Stimulated activated CD4-positive, alpha-beta T cell treated with anti-CD3 and anti-CD28 coated beads, TNF-alpha, amount 100 ng/mL, for 1 hour (primary cell): ENCODE measurements around the gene NUP85.
"Not testable (repeated sequence)": the region's sequence is repeated elsewhere in the genome, so short reads cannot be mapped to it uniquely, and the experiment has no call there.

Source experiments
- DNase-seq, 3 donors: peaks; one replicate each; pipeline ENCODE4 v3.0.0-alpha.2; 2020; ENCODE audit warnings: low read depth in 3 of 3, low spot score in 1 of 3

The NUP85 gene

DNA sequence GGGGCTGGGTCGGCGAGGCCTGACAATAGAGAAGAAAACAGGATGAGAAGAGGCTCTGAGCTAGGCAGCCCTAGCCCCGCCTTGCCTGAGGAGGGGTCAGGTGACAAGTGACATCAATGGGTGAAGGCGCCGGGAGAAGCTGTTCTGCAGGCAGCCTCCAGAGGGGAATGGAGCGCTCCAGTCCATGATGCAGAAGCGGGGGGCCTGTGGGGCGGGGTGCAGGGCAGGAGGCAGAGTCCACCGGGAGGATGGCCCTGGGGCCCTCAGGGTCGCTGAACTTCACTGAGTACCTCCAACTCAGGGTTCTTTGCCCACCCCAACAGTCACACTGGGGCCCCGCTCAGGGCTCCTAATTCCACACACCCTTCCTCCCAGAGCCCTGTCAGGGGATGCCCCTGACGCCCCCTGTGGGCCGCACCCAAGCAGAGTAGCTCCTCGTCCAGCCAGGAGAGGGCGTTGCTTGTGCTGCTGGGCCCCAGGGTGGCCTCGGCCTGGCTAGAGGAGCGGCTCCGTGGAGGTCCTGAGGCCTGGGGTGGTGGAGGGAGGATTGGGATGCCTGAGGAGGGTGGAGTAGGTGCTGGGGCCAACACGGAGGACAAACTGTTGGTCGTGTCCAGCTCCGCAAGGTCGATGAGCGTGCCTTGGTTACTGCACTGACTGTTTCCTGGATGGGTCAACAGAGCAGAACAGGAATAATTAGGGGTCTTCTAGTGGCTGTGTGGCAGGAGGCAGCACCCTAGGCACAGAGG, 35.1 kb downstream of the NUP85 start:
- DNase-seq = no peak

GRCh38 chr17:75241143-75241430, 35.6 kb downstream of the NUP85 start:
- DNase-seq = no peak

DNA sequence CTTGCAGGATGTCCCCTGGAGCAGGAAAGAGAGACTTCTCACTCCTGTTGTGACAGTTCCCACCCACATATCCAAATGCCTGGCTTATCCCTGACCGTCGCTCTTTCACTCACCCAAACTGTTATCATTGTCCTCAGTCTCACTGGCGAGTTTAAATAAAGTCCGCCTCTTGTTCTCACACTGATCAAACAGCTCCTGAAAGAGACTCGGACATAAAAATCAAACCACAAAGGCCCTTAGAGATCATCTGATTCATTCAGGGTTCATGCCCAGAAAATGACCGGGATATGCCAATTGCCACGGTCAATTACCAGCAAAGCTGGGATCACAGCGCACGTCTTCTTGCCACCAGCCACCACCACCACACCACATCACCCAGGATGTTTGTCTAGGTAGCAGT, 36.0 kb downstream of the NUP85 start:
- DNase-seq = no peak

GRCh38 chr17:75241996-75242460, 36.5 kb downstream of the NUP85 start:
- no peak for DNase-seq

GRCh38 chr17:75242461-75243042, 37.1 kb downstream of the NUP85 start:
- no peak for DNase-seq

- DNase-seq = no peak
These were observed 38.8 kb downstream of the NUP85 start for GRCh38 chr17:75244133-75244866.

DNA sequence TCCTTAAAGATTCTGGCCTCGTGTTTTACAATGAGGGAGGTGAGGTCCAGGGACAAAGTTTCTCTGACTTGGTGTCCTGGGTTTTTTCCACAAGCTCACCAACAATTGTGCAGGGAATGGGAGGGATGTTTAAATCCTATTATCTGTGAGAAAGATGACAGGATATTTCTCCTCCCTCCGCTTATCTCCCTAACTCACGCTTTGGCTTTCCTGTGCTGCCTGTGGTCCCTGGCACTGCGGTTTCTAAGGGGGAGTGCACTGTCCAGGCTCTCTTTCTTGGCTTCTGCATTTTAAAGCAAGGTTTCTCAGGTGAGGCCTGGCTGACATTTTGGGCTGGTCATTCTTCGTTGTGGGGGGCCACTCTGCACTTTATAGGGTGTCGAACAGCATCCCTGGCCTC, 39.5 kb downstream of the NUP85 start:
- DNase-seq = no peak

DNA sequence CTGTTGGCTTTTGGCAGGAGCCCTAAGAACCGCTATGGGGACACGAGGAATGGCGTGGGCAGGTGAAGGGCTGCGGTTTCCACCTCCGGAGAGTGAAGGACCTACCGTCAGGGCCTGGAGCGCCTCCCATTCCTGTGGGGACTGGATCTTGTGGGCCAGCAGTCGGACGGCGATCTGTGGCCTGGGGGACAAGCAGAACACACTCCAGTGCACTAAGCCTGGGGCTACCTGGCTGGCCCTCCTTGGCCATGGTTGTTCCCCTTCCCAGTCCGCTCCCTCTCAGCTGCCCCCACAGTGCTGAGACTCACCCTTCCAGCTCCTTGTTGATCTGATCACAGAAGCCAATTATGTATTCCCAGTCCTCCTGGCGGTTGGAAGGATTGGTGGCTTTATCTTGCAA, 40.9 kb downstream of the NUP85 start:
- no peak for DNase-seq

DNA sequence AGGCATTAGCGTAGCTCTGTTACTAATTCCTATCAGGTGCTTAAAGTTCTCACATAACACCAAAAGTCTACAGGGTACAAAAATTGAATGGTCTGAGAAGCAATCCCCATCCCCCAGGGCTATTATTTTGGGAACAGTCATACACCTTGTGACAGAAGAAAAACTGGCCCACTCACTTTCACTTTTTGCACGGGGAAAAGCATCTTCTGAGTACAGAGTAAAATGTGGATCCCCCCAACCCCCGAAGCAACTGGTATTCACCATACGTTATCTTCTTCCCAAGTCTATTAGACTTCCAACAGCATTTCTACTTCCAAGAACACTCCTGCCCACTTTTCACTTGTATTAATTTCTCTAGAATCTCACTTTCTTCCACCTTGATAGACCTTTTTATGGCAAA, 44.1 kb downstream of the NUP85 start:
- no peak for DNase-seq

DNA sequence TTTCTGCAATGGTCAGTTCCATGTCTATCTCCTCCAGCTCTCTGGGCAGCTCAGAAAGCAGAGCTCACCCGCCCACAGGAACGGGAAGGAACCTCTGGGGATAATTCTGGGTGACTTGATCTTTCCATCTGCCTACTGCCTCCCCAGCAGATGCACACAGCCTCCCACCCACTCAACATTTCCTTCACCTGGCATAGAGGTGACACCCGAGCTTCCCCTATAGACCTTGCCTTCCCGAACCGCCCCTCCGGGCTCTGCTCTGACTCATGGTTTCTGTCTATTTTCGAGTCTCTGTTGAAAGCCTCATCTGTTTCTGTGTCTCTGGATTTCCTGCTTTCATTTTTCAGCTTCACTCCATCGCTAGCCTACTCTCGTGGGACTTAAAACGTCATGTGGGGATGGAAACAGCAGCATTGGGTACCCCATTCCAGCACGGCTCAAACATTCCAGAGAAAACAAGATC, 44.6 kb downstream of the NUP85 start:
- peak; percentile 60 to 63 (median 62) for DNase-seq

DNA sequence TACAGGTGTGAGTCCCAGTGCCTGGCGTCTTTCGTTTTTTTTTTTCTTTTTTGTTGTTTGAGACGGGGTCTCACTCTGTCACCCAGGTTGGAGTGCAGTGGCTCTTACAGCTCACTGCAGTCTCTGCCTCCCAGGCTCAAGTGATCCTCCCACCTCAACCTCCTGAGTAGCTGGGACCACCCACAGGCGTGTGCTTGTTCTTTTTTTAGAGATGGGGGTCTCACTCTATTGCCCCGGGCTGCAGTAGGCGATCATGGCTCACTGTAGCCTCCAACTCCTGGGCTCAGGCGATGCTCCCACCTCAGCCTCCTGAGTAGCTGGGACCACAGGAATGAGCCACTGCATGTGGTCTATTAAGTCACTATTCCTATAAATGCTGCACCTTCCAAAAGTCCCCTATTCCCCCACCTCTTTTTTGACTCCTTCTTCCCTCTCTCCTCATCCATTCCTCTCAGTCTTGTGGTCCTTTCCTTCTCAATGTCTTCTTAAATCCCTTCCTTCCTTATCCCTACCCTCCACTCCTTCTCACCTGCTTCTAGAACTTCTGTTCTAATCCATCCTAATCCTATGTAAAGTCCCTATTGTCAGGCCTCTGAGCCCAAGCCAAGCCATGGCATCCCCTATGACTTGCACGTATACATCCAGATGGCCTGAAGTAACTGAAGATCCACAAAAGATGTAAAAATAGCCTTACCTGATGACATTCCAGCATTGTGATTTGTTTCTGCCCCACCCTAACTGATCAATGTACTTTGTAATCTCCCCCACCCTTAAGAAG, 46.7 kb downstream of the NUP85 start:
- DNase-seq = no peak

DNA sequence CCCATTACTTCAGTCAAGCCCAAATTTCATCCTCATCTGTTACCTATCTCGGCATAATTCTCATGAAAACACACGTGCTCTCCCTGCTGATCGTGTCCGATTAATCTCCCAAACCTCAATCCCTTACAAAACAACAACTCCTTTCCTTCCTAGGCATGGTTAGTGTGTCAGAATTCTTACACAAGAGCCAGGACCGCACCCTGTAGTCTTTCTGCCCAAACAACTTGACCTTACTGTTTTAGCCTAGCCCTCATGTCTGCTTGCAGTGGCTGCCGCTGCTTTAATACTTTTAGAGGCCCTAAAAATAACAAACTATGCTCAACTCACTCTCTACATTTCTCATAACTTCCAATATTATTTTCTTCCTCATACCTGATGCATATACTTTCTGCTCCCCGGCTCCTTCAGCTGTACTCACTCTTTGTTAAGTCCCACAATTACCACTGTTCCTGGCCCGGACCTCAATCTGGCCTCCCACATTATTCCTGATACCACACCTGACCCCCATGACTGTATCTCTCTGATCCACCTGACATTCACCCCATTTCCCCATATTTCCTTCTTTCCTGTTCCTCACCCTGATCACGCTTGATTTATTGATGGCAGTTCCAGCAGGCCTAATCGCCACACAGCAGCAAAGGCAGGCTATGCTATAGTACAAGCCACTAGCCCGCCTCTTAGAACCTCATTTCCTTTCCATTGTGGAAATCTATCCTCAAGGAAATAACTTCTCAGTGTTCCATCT, 50.6 kb downstream of the NUP85 start:
- not testable (repeated sequence) for DNase-seq

DNA sequence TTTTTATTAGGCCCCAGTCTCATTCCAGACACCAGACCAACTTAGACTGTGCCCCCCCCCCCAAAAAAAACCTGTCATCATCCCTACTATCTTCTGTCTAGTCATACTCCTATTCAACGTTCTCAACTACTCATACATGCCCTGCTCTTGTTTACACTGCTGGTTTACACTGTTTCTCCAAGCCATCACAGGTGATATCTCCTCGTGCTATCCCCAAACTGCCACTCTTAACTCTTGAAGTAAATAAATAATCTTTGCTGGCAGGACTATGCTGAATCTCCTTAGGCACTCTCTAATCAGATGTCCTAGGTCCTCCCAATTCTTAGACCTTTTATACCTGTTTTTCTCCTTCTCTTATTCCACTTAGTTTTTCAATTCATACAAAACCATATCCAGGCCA, 51.7 kb downstream of the NUP85 start:
- not testable (repeated sequence) for DNase-seq

DNA sequence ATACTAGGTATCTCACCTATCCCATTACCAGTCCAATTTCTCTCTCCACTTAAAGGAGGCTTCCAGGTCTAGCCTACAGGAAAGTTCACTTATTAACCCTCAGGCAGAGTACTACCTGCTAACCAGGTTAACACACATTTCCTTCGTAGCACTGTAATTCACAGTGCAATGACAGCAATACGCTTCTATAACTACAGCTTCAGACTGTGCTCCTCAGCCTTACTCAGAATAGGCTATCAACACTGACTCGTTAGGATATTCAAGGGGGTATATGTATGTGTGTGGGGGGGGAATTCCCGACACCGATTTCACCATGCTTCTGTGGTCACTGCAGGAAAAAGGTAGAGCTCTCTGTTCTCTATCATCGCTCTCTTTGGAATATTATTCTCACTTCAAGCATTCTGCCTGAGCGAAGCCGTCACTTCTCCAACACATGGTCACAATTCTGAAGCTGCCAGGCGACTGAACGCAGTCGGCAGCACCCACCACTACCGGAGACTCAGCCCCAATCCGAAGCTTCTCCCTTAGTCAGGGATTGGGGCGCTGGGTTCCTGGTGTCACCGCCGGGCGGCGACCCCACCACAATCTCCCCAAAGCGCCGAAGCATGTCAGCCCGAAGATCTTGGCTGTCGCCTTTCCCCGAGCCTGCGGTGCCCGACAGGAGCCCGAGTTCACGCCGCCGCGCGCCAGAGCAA, 55.3 kb downstream of the NUP85 start:
- DNase-seq = peak in 1 of 3 donors; percentile 38

GRCh38 chr17:75261336-75262111, 56.0 kb downstream of the NUP85 start, which contains the start of the genes GGA3 and MRPS7:
Gene GGA3 (minus strand): TSS chr17:75261606. CDS start chr17:75261587, 19 bp downstream.
Gene MRPS7 (plus strand): TSS chr17:75261879. CDS start chr17:75261901, 22 bp downstream.
- DNase-seq = peak; percentile 90 to 91 (median 91)

GRCh38 chr17:75262112-75262606, 56.7 kb downstream of the NUP85 start:
- DNase-seq = no peak

- DNase-seq = no peak
These were observed 57.6 kb downstream of the NUP85 start for GRCh38 chr17:75263055-75263454.

DNA sequence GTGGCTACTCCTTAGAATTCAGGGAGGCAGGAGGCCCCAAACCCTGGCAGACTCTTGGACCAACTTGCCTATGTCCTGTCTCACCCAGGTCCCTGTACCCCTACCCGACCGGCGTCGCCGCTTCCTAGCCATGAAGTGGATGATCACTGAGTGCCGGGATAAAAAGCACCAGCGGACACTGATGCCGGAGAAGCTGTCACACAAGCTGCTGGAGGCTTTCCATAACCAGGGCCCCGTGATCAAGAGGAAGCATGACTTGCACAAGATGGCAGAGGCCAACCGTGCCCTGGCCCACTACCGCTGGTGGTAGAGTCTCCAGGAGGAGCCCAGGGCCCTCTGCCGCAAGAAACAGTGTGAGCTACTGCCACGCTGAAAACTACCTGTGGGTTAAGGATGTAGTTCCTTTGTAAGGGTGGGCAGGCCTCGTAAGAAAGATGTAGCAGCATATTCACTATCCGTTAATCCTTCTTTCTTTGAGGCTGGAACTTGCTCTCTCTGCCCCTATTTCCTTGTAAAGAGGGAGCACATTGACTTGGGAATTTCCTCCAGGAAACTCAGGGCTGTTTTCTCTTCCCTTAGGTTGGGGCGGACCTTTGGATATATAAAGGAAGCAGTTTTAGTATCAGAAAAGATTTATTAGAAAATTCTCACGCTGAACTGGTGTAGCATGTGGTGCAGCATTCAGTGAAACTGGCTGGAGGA, 60.3 kb downstream of the NUP85 start:
- DNase-seq = no peak
